ENCODE data around the gene CASP1.
"Not testable (repeated sequence)": the region's sequence is repeated elsewhere in the genome, so short reads cannot be mapped to it uniquely, and the experiment has no call there.

The CASP1 gene

GRCh38 chr11:105078283-105078682, 43.3 kb upstream of the CASP1 start:
- DNase-seq, result no peak
- Histone ChIP-seq H3K27ac (ENCODE audit: low read length, poor library complexity, severe bottlenecking) (no peak overlapping the region), H3K79me1 (replicated peaks; ENCODE audit: low read length, poor library complexity, severe bottlenecking) (no peaks in the 10 kb centered on the region), H2AFZ (ENCODE audit: low read depth, low read length) (no peak overlapping the region), H3K18ac (ENCODE audit: low read depth in 1 of 2, low read length in 2 of 2) (no peak overlapping the region), H3K4ac (ENCODE audit: low read depth in 1 of 2, low read length in 2 of 2) (no peak overlapping the region), H2BK12ac (ENCODE audit: low read length in 2 of 2) (no peak overlapping the region), H3K27me3 (ENCODE audit: control insufficient read depth in 1 of 2, insufficient read depth in 1 of 2, low read length in 2 of 2) (no peaks in the 10 kb centered on the region), H3K9ac (ENCODE audit: low read length) (no peak overlapping the region), H3K9me3 (ENCODE audit: control insufficient read depth, low read length) (no peaks in the 10 kb centered on the region), H2AK5ac (ENCODE audit: low read length, severe bottlenecking) (no peak overlapping the region), H2BK15ac (ENCODE audit: low read depth, poor library complexity, severe bottlenecking) (no peak overlapping the region), H4K91ac (ENCODE audit: low read length) (no peak overlapping the region), H4K8ac (ENCODE audit: low read length) (no peak overlapping the region), H3K14ac (ENCODE audit: low read length in 2 of 2) (no peak overlapping the region), H3K23ac (ENCODE audit: low read length in 2 of 2) (no peak overlapping the region), H2BK120ac (ENCODE audit: low read depth, low read length) (no peak overlapping the region), H2BK5ac (ENCODE audit: low read depth, low read length, poor library complexity, severe bottlenecking) (no peak overlapping the region), H3K4me1 (ENCODE audit: control insufficient read depth, insufficient read depth, low read depth, low read length) (no peaks in the 10 kb centered on the region), H3K4me2 (ENCODE audit: low read length, poor library complexity, severe bottlenecking) (no peak overlapping the region), H3K36me3 (ENCODE audit: control insufficient read depth in 1 of 2, insufficient read depth in 2 of 2, low read depth in 1 of 2, low read length in 2 of 2) (no peaks in the 10 kb centered on the region), H3K4me3 (ENCODE audit: insufficient read depth in 1 of 2, low read depth in 1 of 2, low read length in 2 of 2) (no peak overlapping the region)
- WGBS, result over 99% methylated on average over 2 of the region's 3 CpGs

- H2BK120ac ChIP-seq (ENCODE audit: low read depth, low read length); H2BK5ac ChIP-seq (ENCODE audit: low read depth, low read length, poor library complexity, severe bottlenecking); H3K9ac ChIP-seq (ENCODE audit: low read length); H2BK15ac ChIP-seq (ENCODE audit: low read depth, poor library complexity, severe bottlenecking); H3K4me1 ChIP-seq (ENCODE audit: control insufficient read depth, insufficient read depth, low read depth, low read length); H3K36me3 ChIP-seq (ENCODE audit: control insufficient read depth in 1 of 2, insufficient read depth in 2 of 2, low read depth in 1 of 2, low read length in 2 of 2); H3K9me3 ChIP-seq (ENCODE audit: control insufficient read depth, low read length); H2BK12ac ChIP-seq (ENCODE audit: low read length in 2 of 2); H3K79me1 ChIP-seq (replicated peaks; ENCODE audit: low read length, poor library complexity, severe bottlenecking); H3K14ac ChIP-seq (ENCODE audit: low read length in 2 of 2); H3K4me3 ChIP-seq (ENCODE audit: insufficient read depth in 1 of 2, low read depth in 1 of 2, low read length in 2 of 2); H4K91ac ChIP-seq (ENCODE audit: low read length); H3K4me2 ChIP-seq (ENCODE audit: low read length, poor library complexity, severe bottlenecking); H2AFZ ChIP-seq (ENCODE audit: low read depth, low read length); H2AK5ac ChIP-seq (ENCODE audit: low read length, severe bottlenecking); H3K27me3 ChIP-seq (ENCODE audit: control insufficient read depth in 1 of 2, insufficient read depth in 1 of 2, low read length in 2 of 2); DNase-seq; H3K4ac ChIP-seq (ENCODE audit: low read depth in 1 of 2, low read length in 2 of 2); H4K8ac ChIP-seq (ENCODE audit: low read length); H3K27ac ChIP-seq (ENCODE audit: low read length, poor library complexity, severe bottlenecking); H3K18ac ChIP-seq (ENCODE audit: low read depth in 1 of 2, low read length in 2 of 2); H3K23ac ChIP-seq (ENCODE audit: low read length in 2 of 2): not testable (repeated sequence)
- 84% methylated on average over 4 of the region's 4 CpGs for WGBS
Measured at GRCh38 chr11:105077141-105077790, 42.3 kb upstream of the CASP1 start.

- no peaks in the 10 kb centered on the region for H3K9me3 ChIP-seq (ENCODE audit: control insufficient read depth, low read length)
- H3K18ac ChIP-seq (ENCODE audit: low read depth in 1 of 2, low read length in 2 of 2), result peak overlapping the region in 1 of 2 experiments; percentile 1
- no peak overlapping the region for H3K23ac ChIP-seq (ENCODE audit: low read length in 2 of 2)
- DNase-seq, result no peak
- WGBS, result 100% methylated on average over 2 of the region's 2 CpGs
- H2AK5ac ChIP-seq (ENCODE audit: low read length, severe bottlenecking), result no peak overlapping the region
- H2BK5ac ChIP-seq (ENCODE audit: low read depth, low read length, poor library complexity, severe bottlenecking), result no peak overlapping the region
- no peaks in the 10 kb centered on the region for H3K4me1 ChIP-seq (ENCODE audit: control insufficient read depth, insufficient read depth, low read depth, low read length)
- no peak overlapping the region for H4K8ac ChIP-seq (ENCODE audit: low read length)
- no peak overlapping the region for H2BK15ac ChIP-seq (ENCODE audit: low read depth, poor library complexity, severe bottlenecking)
- H2BK12ac ChIP-seq (ENCODE audit: low read length in 2 of 2), result no peak overlapping the region
- H2BK120ac ChIP-seq (ENCODE audit: low read depth, low read length), result no peak overlapping the region
- no peak overlapping the region for H3K9ac ChIP-seq (ENCODE audit: low read length)
- H3K4ac ChIP-seq (ENCODE audit: low read depth in 1 of 2, low read length in 2 of 2), result no peak overlapping the region
- H3K36me3 ChIP-seq (ENCODE audit: control insufficient read depth in 1 of 2, insufficient read depth in 2 of 2, low read depth in 1 of 2, low read length in 2 of 2), result no peaks in the 10 kb centered on the region
- no peak overlapping the region for H3K27ac ChIP-seq (ENCODE audit: low read length, poor library complexity, severe bottlenecking)
- H3K4me3 ChIP-seq (ENCODE audit: insufficient read depth in 1 of 2, low read depth in 1 of 2, low read length in 2 of 2), result no peak overlapping the region
- no peak overlapping the region for H3K14ac ChIP-seq (ENCODE audit: low read length in 2 of 2)
- no peak overlapping the region for H3K4me2 ChIP-seq (ENCODE audit: low read length, poor library complexity, severe bottlenecking)
- H2AFZ ChIP-seq (ENCODE audit: low read depth, low read length), result no peak overlapping the region
- no peaks in the 10 kb centered on the region for H3K79me1 ChIP-seq (replicated peaks; ENCODE audit: low read length, poor library complexity, severe bottlenecking)
- H4K91ac ChIP-seq (ENCODE audit: low read length), result no peak overlapping the region
- no peaks in the 10 kb centered on the region for H3K27me3 ChIP-seq (ENCODE audit: control insufficient read depth in 1 of 2, insufficient read depth in 1 of 2, low read length in 2 of 2)
Measured at GRCh38 chr11:105074166-105074530, 39.2 kb upstream of the CASP1 start.

- Histone ChIP-seq H3K4me1 (ENCODE audit: control insufficient read depth, insufficient read depth, low read depth, low read length) (no peaks in the 10 kb centered on the region), H3K23ac (ENCODE audit: low read length in 2 of 2) (no peak overlapping the region), H3K4me3 (ENCODE audit: insufficient read depth in 1 of 2, low read depth in 1 of 2, low read length in 2 of 2) (no peak overlapping the region), H3K9ac (ENCODE audit: low read length) (no peak overlapping the region), H2BK12ac (ENCODE audit: low read length in 2 of 2) (no peak overlapping the region), H4K8ac (ENCODE audit: low read length) (no peak overlapping the region), H3K27me3 (ENCODE audit: control insufficient read depth in 1 of 2, insufficient read depth in 1 of 2, low read length in 2 of 2) (no peaks in the 10 kb centered on the region), H2AFZ (ENCODE audit: low read depth, low read length) (no peak overlapping the region), H3K18ac (ENCODE audit: low read depth in 1 of 2, low read length in 2 of 2) (no peak overlapping the region), H2BK15ac (ENCODE audit: low read depth, poor library complexity, severe bottlenecking) (no peak overlapping the region), H3K4ac (ENCODE audit: low read depth in 1 of 2, low read length in 2 of 2) (no peak overlapping the region), H2AK5ac (ENCODE audit: low read length, severe bottlenecking) (no peak overlapping the region), H2BK5ac (ENCODE audit: low read depth, low read length, poor library complexity, severe bottlenecking) (no peak overlapping the region), H3K4me2 (ENCODE audit: low read length, poor library complexity, severe bottlenecking) (no peak overlapping the region), H3K36me3 (ENCODE audit: control insufficient read depth in 1 of 2, insufficient read depth in 2 of 2, low read depth in 1 of 2, low read length in 2 of 2) (no peaks in the 10 kb centered on the region), H3K79me1 (replicated peaks; ENCODE audit: low read length, poor library complexity, severe bottlenecking) (no peaks in the 10 kb centered on the region), H2BK120ac (ENCODE audit: low read depth, low read length) (no peak overlapping the region), H3K9me3 (ENCODE audit: control insufficient read depth, low read length) (no peaks in the 10 kb centered on the region), H3K14ac (ENCODE audit: low read length in 2 of 2) (no peak overlapping the region), H3K27ac (ENCODE audit: low read length, poor library complexity, severe bottlenecking) (no peak overlapping the region), H4K91ac (ENCODE audit: low read length) (no peak overlapping the region)
- WGBS, result 92% methylated on average over 1 of the region's 1 CpG
- no peak for DNase-seq
Measured at GRCh38 chr11:105073456-105074165, 38.7 kb upstream of the CASP1 start.
